ENCODE measurements around the gene PRAMEF15. TPM values are rescaled to one million over a fixed set of nuclear protein-coding genes. Genes with fewer than 3 reads are reported as not detected.
A peak's percentile ranks its signal among the peaks of the same experiment; 100 is the strongest.
"Not testable (repeated sequence)": the region's sequence is repeated elsewhere in the genome, so short reads cannot be mapped to it uniquely, and the experiment has no call there.

PRAMEF15 gene
- not detected in 2 replicates for total RNA-seq (2014; rRNA removed)
- not detected for polyA plus RNA-seq (2012)

DNA sequence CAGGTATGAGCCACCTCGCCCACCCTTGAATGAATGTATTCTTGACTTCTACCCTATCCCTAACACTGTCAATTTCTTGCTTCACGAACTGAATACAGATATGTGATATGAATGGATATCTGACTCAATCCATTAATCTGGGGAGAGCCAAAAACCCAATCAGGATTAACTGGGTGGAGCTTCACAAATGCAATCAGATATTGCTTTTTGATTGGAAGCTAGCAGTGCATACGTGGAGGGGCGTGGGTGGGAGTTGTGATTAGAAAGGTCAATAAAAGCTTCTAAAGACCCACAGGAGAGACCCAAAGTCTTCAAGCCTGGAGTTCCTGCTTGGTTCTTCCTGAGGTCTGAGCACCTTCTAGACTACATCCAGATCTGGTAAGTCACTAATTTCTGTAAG is at the start of gene PRAMEF15:
Gene PRAMEF15, plus strand, starts transcription at position 301 of the 400 bp plus-strand sequence. CDS start 2,827 bp downstream, outside the sequence.
- not testable (repeated sequence) for DNase-seq (ENCODE audit: low read depth)

DNA sequence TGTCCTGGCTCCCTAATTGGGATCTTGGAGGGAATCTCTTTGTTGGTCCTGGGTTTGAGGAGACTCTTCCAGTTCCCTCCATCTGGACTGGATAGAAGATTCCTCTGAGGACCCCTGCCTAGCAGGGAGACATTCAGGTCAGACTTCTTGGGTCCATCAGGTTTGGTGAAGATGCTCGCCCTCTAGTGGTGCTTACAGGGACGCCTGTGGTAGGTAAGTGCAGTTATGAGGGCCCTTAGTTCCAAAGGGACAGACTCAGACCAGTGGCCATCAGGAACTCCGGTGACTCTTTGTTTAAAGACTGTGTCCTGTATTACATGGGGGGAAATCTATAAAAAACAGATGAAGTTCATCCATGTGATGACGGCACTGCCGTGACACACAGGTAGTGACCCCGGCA is 38.4 kb upstream of the PRAMEF15 start:
- DNase-seq (ENCODE audit: low read depth): not testable (repeated sequence)

- DNase-seq (ENCODE audit: low read depth): not testable (repeated sequence)
These were observed 35.8 kb upstream of the PRAMEF15 start for GRCh38 chr1:13279617-13280016.

- not testable (repeated sequence) for DNase-seq (ENCODE audit: low read depth)
These were observed 30.3 kb upstream of the PRAMEF15 start, which contains the start of gene PRAMEF8 for GRCh38 chr1:13285037-13285436. Gene PRAMEF8 (minus strand): TSS chr1:13285137. CDS start chr1:13284091, 1,046 bp downstream.

- not testable (repeated sequence) for DNase-seq (ENCODE audit: low read depth)
These were observed 26.4 kb upstream of the PRAMEF15 start for GRCh38 chr1:13289030-13289429.

- DNase-seq (ENCODE audit: low read depth): not testable (repeated sequence)
These were observed 18.0 kb upstream of the PRAMEF15 start for GRCh38 chr1:13297216-13297931.

DNA sequence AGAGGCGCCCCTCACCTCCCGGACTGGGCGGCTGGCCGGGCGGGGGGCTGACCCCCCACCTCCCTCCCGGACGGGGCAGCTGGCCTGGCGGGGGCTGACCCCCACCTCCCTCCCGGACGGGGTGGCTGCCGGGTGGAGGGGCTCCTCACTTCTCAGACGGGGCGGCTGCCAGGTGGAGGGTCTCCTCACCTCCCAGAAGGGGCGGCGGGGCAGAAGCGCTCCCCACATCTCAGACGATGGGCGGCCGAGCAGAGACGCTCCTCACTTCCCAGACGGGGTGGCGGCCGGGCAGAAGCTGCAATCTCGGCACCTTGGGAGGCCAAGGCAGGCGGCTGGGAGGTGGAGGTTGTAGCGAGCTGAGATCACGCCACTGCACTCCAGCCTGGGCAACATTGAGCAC is 16.7 kb upstream of the PRAMEF15 start:
- DNase-seq (ENCODE audit: low read depth): not testable (repeated sequence)

- not testable (repeated sequence) for DNase-seq (ENCODE audit: low read depth)
These were observed 13.2 kb upstream of the PRAMEF15 start for GRCh38 chr1:13302197-13302596.

GRCh38 chr1:13303239-13303638 is 12.1 kb upstream of the PRAMEF15 start, which contains the start of gene PRAMEF33:
Gene PRAMEF33 (plus strand): TSS chr1:13303539. CDS start chr1:13305955, 2,416 bp downstream.
- DNase-seq (ENCODE audit: low read depth): not testable (repeated sequence)

DNA sequence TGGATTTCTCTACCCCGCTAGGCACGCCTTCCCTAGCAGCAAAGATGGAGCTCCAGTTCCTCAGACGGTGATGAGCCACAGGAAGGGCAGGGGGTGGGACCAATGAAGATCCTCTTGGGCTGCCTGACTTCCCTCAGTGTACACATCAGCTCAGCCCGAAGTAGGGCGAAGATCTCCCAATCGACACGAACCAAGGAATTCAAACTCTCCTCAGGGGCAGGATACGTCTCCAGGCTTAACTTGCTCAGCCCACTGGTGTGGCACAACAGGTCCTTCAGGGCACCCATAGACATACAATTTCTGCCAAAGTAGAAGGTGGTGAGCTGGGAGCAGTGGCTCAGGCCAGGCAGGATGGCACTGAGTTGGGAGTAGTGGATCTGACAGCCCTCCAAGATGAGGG is 27.1 kb downstream of the PRAMEF15 start:
- DNase-seq (ENCODE audit: low read depth): not testable (repeated sequence)

DNA sequence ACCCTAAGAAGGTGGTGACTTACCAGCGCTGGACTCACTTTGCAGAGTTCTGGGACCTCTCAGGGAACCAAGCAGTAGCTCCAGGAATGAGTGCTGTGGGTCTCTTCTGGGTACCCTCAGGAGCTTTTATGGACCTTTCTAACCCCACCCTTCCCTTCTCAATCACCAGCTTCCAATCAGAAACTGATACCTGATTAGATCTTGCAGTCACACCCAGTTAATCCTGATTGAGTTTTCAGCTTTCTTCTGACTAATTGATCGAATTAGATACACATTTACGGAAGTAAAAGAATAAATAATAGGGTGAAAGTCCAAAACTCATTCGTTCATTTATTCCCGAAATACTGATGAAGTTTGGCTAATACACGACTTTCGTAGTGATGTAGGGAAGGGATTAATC is 31.7 kb downstream of the PRAMEF15 start, which contains the start of gene PRAMEF14:
Gene PRAMEF14, minus strand, starts transcription at position 101 of the 400 bp plus-strand sequence. CDS start 1,820 bp downstream, outside the sequence.
- not testable (repeated sequence) for DNase-seq (ENCODE audit: low read depth)

- DNase-seq (ENCODE audit: low read depth): peak; percentile 1
These were observed 38.1 kb downstream of the PRAMEF15 start for GRCh38 chr1:13353476-13353875.

GRCh38 chr1:13354475-13354874 is 39.1 kb downstream of the PRAMEF15 start:
- DNase-seq (ENCODE audit: low read depth): not testable (repeated sequence)

DNA sequence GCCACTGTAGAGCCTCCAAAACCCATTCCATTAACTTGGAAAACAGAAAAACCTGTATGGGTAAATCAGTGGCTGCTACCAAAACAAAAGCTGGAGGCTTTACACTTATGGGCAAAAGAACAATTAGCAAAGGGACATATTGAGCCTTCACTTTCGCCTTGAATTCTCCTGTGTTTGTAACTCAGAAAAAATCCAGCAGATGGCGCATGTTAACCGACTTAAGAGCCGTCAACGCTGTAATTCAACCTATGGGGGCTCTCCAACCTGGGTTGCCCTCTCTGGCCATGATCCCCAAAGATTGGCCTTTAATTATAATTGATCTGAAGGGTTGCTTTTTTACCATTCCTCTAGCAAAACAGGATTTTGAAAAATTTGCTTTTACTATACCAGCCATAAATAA is 41.4 kb downstream of the PRAMEF15 start:
- DNase-seq (ENCODE audit: low read depth): peak; percentile 22

GRCh38 chr1:13362364-13362763 is 47.0 kb downstream of the PRAMEF15 start:
- not testable (repeated sequence) for DNase-seq (ENCODE audit: low read depth)

DNA sequence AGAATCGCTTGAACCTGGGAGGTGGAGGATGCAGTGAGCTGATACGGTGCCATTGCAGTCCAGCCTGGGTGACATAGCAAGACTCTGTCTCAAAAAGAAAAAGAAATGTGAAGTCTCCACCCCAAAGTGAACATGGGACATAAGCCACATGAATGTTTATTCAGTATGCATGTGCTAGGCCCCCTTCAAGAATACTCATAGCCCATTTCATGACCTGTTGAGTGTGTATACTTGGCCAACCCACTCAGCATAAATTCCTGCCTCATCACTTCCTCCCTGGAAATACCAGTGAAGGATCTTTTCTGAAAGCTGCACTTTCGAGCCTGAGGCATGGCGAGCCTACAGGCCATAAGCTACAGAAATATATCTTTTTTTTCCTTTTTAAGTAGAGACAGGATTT is 49.5 kb downstream of the PRAMEF15 start:
- DNase-seq (ENCODE audit: low read depth): not testable (repeated sequence)

- DNase-seq (ENCODE audit: low read depth): not testable (repeated sequence)
These were observed 51.2 kb downstream of the PRAMEF15 start for GRCh38 chr1:13366536-13366935.

DNA sequence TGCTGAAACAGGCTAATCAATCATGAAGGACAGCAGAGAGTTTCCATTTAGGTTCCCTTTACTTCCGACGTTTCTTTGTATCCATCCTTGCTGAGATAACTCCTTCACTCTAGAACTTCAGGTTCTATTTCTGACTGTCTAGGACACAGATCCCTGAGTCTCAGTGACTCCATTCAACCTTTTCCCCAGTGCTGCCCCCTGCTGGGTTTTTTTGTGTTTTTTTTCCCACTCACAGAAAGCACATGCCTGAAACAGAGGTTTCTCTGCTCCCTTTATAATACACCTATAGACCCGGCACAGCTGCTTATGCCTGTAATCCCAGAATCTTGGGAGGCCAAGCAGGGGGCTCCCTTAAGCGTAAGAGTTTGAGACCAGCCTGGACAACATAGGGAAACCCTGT is 53.2 kb downstream of the PRAMEF15 start:
- DNase-seq (ENCODE audit: low read depth): not testable (repeated sequence)

Other genes with a start within 250 kb of the PRAMEF15 start
- gene PRAMEF25, start 244.8 kb upstream of the PRAMEF15 start, total RNA-seq (2014; rRNA removed): not detected in 2 replicates
- gene HNRNPCL2, start 198.7 kb upstream of the PRAMEF15 start, total RNA-seq (2014; rRNA removed): not detected in 2 replicates
- not detected in 2 replicates for gene PRAMEF26, start 159.6 kb upstream of the PRAMEF15 start, total RNA-seq (2014; rRNA removed)
- not detected in 2 replicates for gene HNRNPCL4, start 149.9 kb upstream of the PRAMEF15 start, total RNA-seq (2014; rRNA removed)
- gene PRAMEF9, start 143.7 kb upstream of the PRAMEF15 start, total RNA-seq (2014; rRNA removed): not detected in 2 replicates
- gene PRAMEF13, start 114.2 kb upstream of the PRAMEF15 start, total RNA-seq (2014; rRNA removed): not detected in 2 replicates
- gene PRAMEF18, start 89.4 kb upstream of the PRAMEF15 start, total RNA-seq (2014; rRNA removed): not detected in 2 replicates
- gene PRAMEF5, start 61.4 kb upstream of the PRAMEF15 start, total RNA-seq (2014; rRNA removed): not detected in 2 replicates
- not detected in 2 replicates for gene PRAMEF8, start 30.4 kb upstream of the PRAMEF15 start, total RNA-seq (2014; rRNA removed)
- not detected in 2 replicates for gene PRAMEF33, start 12.0 kb upstream of the PRAMEF15 start, total RNA-seq (2014; rRNA removed)
- not detected in 2 replicates for gene PRAMEF14, start 31.6 kb downstream of the PRAMEF15 start, total RNA-seq (2014; rRNA removed)
- gene PRAMEF19, start 56.4 kb downstream of the PRAMEF15 start, total RNA-seq (2014; rRNA removed): not detected in 2 replicates
- gene PRAMEF17, start 74.1 kb downstream of the PRAMEF15 start, total RNA-seq (2014; rRNA removed): not detected in 2 replicates
- gene PRAMEF20, start 94.9 kb downstream of the PRAMEF15 start, total RNA-seq (2014; rRNA removed): not detected in 2 replicates
- gene LRRC38, start 198.4 kb downstream of the PRAMEF15 start, total RNA-seq (2014; rRNA removed): not detected in 2 replicates

Measured in LHCN-M2 (cell line).